HL-60 (cell line): Measurements from ENCODE around the gene CCDC124.

Source experiments
- DNase-seq, 2 experiments: peaks; one replicate each; pipeline ENCODE4 v3.0.0-alpha.2; 2010 to 2020; ENCODE audit warnings: low read depth in 1 of 2, low spot score in 1 of 2
- H3K27ac ChIP-seq: fragments of 250-450 bp; sonication (Bioruptor Pico); replicated peaks from 2 replicates; pipeline ENCODE4 v1.5.1; 2020; ENCODE audit warnings: mild to moderate bottlenecking, moderate library complexity
- H3K27me3 ChIP-seq: fragments of 250-450 bp; sonication (Bioruptor Pico); 2 replicates; pipeline ENCODE4 v1.5.1; 2021; ENCODE audit warnings: mild to moderate bottlenecking, moderate library complexity; ENCODE audit not compliant: insufficient read depth, poor library complexity, severe bottlenecking
- H3K4me3 ChIP-seq: replicated peaks from 2 replicates; pipeline ENCODE4 v1.5.1; 2011; ENCODE audit warnings: mild to moderate bottlenecking, control low read depth, low read length; ENCODE audit not compliant: insufficient read depth
- GABPA ChIP-seq: IDR thresholded peaks from 2 replicates; pipeline ENCODE4 v1.6.1; 2012; ENCODE audit warnings: low read depth
- POLR2AphosphoS5 ChIP-seq: IDR thresholded peaks from 2 replicates; pipeline ENCODE4 v1.6.1; 2012; ENCODE audit warnings: low read depth
- SPI1 ChIP-seq: IDR thresholded peaks from 2 replicates; pipeline ENCODE4 v1.6.1; 2012; ENCODE audit warnings: low read depth, mild to moderate bottlenecking, borderline replicate concordance
- TF ChIP-seq, protein P1 (sequence below): IDR thresholded peaks from 2 replicates; pipeline ENCODE4 v1.6.1; 2012; ENCODE audit warnings: low read depth; ENCODE audit not compliant: insufficient replicate concordance
- TF ChIP-seq, protein P2 (sequence below): IDR thresholded peaks from one replicate; pipeline ENCODE4 v1.5.1; 2011; ENCODE audit warnings: low read length, control low read depth, inconsistent platforms; ENCODE audit not compliant: insufficient read depth

CCDC124 gene

DNA sequence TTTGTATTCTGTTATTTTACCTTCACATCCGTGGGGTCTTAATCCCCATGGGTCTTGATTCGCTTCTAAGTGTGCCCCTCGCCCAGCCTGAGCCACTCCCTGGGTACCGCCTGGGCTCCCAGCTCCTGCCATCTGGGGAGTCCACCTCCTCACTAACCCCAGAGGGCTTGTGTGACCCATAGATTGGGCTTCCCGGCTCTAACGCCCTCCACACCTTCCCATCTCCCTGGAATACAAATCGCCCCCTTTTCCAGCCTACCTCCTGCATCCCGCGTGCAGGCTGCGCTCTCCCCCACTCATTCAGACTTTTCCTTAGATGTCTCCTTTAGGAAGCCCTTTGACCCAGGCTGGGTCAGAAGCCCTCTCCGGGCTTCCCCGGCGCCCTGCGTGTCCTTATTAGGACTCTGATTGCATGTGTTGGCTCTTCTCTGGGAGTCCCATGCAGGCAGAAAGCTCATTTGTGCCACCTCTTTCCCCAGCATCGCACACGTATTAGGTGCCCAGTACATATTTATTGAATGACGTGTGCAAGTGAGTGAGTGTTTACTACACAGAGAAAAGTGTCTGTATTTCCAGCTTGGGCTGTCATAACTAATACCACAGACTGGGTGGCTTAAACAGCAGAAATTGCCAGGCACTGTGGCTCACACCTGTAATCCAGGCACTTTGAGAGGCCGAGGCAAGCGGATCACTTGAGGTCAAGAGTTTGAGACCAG is 757 bp downstream of the CCDC124 start:
- H3K4me3 ChIP-seq: peak overlapping the region; percentile 68
- TF ChIP-seq GABPA: no peak
- no peak for TF ChIP-seq POLR2AphosphoS5
- no peak for TF ChIP-seq SPI1
- TF ChIP-seq, protein P1, sequence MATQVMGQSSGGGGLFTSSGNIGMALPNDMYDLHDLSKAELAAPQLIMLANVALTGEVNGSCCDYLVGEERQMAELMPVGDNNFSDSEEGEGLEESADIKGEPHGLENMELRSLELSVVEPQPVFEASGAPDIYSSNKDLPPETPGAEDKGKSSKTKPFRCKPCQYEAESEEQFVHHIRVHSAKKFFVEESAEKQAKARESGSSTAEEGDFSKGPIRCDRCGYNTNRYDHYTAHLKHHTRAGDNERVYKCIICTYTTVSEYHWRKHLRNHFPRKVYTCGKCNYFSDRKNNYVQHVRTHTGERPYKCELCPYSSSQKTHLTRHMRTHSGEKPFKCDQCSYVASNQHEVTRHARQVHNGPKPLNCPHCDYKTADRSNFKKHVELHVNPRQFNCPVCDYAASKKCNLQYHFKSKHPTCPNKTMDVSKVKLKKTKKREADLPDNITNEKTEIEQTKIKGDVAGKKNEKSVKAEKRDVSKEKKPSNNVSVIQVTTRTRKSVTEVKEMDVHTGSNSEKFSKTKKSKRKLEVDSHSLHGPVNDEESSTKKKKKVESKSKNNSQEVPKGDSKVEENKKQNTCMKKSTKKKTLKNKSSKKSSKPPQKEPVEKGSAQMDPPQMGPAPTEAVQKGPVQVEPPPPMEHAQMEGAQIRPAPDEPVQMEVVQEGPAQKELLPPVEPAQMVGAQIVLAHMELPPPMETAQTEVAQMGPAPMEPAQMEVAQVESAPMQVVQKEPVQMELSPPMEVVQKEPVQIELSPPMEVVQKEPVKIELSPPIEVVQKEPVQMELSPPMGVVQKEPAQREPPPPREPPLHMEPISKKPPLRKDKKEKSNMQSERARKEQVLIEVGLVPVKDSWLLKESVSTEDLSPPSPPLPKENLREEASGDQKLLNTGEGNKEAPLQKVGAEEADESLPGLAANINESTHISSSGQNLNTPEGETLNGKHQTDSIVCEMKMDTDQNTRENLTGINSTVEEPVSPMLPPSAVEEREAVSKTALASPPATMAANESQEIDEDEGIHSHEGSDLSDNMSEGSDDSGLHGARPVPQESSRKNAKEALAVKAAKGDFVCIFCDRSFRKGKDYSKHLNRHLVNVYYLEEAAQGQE: no peak
- H3K27ac ChIP-seq: peak overlapping the region; percentile 97
- DNase-seq: no peak
- H3K27me3 ChIP-seq: no peaks in the 10 kb centered on the region

DNA sequence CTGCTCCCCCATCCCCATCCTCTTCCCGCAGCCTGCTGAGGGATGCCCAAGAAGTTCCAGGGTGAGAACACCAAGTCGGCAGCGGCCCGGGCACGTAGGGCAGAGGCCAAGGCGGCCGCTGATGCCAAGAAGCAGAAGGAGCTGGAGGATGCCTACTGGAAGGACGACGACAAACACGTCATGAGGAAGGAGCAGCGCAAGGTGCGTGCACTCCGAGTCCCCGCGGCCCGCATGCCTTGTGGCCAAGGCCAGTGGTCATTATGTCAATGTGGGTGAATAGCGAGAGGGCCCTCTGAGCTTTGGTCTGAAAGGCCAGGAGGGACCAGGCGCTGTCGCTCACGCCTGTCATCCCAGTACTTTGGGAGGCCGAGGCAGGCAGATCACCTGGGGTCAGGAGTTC is 3.6 kb downstream of the CCDC124 start:
- Histone ChIP-seq H3K4me3 (no peak overlapping the region), H3K27me3 (no peaks in the 10 kb centered on the region), H3K27ac (no peak overlapping the region)
- TF ChIP-seq, protein P2, sequence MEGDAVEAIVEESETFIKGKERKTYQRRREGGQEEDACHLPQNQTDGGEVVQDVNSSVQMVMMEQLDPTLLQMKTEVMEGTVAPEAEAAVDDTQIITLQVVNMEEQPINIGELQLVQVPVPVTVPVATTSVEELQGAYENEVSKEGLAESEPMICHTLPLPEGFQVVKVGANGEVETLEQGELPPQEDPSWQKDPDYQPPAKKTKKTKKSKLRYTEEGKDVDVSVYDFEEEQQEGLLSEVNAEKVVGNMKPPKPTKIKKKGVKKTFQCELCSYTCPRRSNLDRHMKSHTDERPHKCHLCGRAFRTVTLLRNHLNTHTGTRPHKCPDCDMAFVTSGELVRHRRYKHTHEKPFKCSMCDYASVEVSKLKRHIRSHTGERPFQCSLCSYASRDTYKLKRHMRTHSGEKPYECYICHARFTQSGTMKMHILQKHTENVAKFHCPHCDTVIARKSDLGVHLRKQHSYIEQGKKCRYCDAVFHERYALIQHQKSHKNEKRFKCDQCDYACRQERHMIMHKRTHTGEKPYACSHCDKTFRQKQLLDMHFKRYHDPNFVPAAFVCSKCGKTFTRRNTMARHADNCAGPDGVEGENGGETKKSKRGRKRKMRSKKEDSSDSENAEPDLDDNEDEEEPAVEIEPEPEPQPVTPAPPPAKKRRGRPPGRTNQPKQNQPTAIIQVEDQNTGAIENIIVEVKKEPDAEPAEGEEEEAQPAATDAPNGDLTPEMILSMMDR: no peak
- TF ChIP-seq SPI1 (no peak), POLR2AphosphoS5 (no peak)
- no peak for DNase-seq

DNA sequence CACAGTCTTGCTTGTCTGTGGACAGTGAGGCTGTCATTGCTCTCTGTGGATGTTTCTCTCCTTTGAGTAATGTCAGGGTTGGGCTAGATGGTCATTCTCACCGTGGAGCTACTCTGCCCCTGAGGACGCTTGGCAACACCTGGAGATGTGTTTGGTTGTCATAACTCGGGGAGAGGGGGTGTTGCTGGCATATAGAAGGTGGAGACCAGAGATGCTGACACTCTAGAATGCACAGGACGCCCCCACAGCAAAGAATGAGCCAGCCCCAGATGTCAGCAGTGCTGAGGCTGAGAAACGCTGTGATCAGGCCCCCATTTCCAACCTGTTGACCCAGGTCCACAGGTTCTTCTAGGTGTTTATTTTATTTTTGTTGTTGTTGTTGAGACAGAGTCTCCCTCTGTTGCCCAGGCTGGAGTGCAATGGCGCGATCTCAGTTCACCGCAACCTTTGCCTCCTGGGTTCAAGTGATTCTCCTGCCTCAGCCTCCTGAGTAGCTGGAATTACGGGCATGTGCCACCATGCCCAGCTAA is 4.6 kb downstream of the CCDC124 start:
- TF ChIP-seq, protein P1: no peak
- TF ChIP-seq POLR2AphosphoS5: no peak
- no peak for TF ChIP-seq GABPA
- TF ChIP-seq, protein P2: no peak
- Histone ChIP-seq H3K27me3 (no peaks in the 10 kb centered on the region), H3K4me3 (no peak overlapping the region), H3K27ac (no peak overlapping the region)
- DNase-seq: no peak

DNA sequence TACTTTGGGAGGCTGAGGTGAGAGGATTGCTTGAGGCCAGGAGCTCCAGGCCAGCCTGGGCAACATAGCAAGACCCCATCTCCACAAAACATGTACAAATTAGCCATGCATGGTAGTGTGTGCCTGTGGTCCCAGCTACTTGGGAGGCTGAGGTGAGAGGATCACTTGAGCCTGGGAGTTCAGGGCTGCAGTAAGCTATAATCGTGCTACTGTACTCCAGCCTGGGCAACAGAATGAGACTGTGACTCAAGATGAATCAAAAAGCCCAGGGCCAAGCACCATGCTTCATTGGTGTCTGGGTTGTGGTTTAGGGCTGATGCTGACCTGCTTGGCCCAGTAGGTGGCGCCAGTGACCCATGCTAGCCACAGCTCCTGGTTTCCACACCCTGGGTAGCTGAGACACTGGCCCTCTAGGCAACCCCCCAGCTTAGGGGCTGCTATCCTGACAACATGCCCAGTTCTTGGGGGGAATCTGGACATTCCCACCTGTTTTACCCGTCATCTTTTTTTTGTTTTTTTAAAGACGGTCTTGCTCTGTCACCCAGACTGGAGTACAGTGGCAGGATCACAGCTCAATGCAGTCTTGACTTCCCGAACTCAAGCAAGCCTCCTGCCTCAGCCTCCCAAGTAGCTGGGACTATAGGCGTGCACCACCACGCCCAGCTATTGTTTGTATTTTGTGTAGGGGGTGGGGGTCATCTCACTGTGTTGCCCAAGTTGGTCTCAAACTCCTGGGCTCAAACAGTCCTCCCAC is 5.5 kb downstream of the CCDC124 start:
- Histone ChIP-seq H3K4me3 (no peak overlapping the region), H3K27me3 (no peaks in the 10 kb centered on the region), H3K27ac (no peak overlapping the region)
- peak; percentile 41 to 75 for DNase-seq
- TF ChIP-seq, protein P2: peak; percentile 87
- TF ChIP-seq, protein P1: no peak
